ENCODE results near the gene SPON1.

DNA sequence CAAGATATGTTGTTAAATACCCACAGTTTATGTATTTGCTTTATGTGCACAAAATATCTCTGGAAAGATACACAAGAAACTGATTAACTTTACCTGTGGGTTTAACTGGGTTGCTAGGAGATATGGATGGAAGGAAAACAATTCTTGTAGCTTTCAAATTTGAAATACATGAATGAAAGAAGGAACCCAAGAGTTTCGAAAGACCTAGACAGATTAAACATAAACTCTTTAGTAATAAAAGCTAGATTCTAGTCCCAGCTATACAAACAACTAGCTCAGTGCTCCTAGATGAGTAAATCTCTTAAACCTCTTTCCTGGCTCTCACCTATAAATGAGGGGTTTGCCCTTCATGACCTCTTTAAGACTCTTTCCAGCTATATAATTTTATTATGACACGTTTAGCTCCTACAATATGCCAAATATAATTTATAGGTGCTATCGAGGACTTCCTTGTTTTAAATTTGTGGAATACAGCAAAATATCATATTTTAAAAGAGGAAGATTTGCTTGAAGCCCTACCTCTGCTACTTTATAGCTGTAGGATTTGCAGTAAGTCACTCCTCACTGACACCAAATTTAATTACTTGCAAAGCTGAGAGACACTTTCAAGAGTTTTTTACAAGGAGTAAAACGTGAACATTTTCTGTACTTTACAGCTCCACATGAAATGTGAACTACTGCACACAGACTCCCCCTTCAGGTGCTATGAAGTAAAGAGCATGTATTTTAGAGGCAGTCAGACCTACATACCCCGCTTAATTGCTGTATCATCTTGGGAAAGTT, 345.8 kb downstream of the SPON1 start:
- TF ChIP-seq, protein P1, sequence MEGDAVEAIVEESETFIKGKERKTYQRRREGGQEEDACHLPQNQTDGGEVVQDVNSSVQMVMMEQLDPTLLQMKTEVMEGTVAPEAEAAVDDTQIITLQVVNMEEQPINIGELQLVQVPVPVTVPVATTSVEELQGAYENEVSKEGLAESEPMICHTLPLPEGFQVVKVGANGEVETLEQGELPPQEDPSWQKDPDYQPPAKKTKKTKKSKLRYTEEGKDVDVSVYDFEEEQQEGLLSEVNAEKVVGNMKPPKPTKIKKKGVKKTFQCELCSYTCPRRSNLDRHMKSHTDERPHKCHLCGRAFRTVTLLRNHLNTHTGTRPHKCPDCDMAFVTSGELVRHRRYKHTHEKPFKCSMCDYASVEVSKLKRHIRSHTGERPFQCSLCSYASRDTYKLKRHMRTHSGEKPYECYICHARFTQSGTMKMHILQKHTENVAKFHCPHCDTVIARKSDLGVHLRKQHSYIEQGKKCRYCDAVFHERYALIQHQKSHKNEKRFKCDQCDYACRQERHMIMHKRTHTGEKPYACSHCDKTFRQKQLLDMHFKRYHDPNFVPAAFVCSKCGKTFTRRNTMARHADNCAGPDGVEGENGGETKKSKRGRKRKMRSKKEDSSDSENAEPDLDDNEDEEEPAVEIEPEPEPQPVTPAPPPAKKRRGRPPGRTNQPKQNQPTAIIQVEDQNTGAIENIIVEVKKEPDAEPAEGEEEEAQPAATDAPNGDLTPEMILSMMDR (IDR thresholded peaks at IDR 0.05) = peak; percentile 74
- no peak for TF ChIP-seq EZH2 (IDR thresholded peaks at IDR 0.05; ENCODE audit: borderline replicate concordance, insufficient read depth, low read depth, low read length, poor library complexity, severe bottlenecking)

Measured in B cell (primary cell).